Right lobe of liver (tissue), 4 donors: Measurements from ENCODE around the gene LRRC72.

ENCODE experiments used
- POLR2A ChIP-seq: fragments of 450-650 bp; IDR thresholded peaks from one replicate; pipeline ENCODE4 v1.6.1; 2017; ENCODE audit warnings: antibody characterized with exemption, mild to moderate bottlenecking
- TF ChIP-seq, protein P1 (sequence below), 4 donors: fragments of 200-600 bp in 3 of 4; fragments of 450-650 bp in 1 of 4; IDR thresholded peaks; one replicate each; pipeline versions ENCODE4 v1.5.1 to v1.8.0; 2016 to 2022; ENCODE audit warnings: antibody characterized with exemption in 4 of 4, mild to moderate bottlenecking in 2 of 4
- donor health status: DM: no; HTN: no; CAD: no.
- donor health status: DM: no; HTN: no; CAD: no.
- donor health status: DM: no; HTN: yes; CAD: no.

- TF ChIP-seq, protein P1, sequence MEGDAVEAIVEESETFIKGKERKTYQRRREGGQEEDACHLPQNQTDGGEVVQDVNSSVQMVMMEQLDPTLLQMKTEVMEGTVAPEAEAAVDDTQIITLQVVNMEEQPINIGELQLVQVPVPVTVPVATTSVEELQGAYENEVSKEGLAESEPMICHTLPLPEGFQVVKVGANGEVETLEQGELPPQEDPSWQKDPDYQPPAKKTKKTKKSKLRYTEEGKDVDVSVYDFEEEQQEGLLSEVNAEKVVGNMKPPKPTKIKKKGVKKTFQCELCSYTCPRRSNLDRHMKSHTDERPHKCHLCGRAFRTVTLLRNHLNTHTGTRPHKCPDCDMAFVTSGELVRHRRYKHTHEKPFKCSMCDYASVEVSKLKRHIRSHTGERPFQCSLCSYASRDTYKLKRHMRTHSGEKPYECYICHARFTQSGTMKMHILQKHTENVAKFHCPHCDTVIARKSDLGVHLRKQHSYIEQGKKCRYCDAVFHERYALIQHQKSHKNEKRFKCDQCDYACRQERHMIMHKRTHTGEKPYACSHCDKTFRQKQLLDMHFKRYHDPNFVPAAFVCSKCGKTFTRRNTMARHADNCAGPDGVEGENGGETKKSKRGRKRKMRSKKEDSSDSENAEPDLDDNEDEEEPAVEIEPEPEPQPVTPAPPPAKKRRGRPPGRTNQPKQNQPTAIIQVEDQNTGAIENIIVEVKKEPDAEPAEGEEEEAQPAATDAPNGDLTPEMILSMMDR (IDR thresholded peaks at IDR 0.05): no peak
- TF ChIP-seq POLR2A: no peak
These were observed 21.8 kb downstream of the LRRC72 start for GRCh38 chr7:16548428-16548827.
